M059J (cell line): ENCODE measurements around the gene TMEM229A. TPM values are rescaled to one million over a fixed set of nuclear protein-coding genes. Genes with fewer than 3 reads are reported as not detected.
"Not testable (repeated sequence)": the region's sequence is repeated elsewhere in the genome, so short reads cannot be mapped to it uniquely, and the experiment has no call there.

ENCODE experiments used
- DNase-seq: peaks from one replicate; pipeline ENCODE4 v3.0.0-alpha.2; 2012; ENCODE audit warnings: low read depth
- total RNA-seq: library from RNA; depleted of rRNA; stranded (reverse); fragments of >200 nt; shearing (Covaris generic); gene quantifications from 2 replicates; pipeline ENCODE4 v1.2.3, GENCODE V29; 2014; rRNA removed

TMEM229A gene
- not detected in 2 replicates for total RNA-seq

DNA sequence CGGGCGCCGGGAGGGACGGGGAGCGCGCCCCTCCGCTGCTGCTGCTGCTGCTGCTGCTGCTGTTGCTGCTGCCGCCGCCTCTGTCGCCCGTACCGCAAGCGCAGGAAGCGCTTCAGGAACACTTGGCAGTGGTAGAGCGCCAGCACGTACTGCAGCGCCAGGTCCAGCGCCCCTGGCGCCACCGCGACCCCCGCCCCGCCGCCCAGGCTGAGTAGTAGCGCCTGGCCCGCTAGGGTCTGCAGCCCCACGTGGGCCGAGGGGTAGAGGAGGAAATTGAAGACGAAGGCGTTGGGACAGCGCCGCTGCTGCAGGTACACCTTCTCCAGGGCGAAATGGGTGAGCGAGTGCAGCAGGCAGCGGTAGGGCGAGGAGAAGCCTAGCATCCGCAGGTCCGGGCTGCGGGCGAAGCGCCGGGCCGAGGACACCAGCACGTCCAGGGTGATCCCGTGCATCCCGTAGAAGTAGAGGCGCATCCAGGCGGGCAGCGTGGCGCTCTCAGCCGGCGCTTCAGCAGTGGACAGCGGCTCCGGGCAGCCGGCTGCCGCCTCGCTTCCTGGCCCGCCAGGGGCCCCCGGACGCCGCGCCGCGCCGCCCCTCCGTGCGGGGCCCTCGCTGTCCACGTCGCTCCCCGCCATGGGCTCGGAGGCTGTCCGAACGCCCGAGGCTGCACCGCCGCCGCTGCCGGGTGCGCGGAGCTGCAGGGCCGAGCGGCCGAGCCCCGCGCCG lies at the start of gene TMEM229A:
TSS of gene TMEM229A (minus strand) at position 699 of the 726 bp plus-strand sequence. CDS start at position 635, 64 bp downstream.
- peak; percentile 42 for DNase-seq

DNA sequence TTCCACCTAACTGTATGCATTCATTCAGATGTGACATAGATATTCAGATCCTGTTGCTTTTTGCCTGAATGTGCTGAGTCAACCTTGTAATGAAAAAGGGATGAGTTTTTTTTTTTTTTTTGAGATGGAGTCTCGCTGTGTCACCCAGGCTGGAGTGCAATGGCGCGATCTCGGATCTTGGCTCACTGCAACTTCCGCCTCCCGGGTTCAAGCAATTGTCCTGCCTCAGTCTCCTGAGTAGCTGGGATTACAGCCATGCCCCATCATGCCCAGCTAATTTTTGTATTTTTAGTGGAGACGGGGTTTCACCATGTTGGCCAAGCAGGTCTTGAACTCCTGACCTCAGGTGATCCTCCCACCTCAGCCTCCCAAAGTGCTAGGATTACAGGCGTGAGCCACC lies 49.4 kb upstream of the TMEM229A start:
- not testable (repeated sequence) for DNase-seq

DNA sequence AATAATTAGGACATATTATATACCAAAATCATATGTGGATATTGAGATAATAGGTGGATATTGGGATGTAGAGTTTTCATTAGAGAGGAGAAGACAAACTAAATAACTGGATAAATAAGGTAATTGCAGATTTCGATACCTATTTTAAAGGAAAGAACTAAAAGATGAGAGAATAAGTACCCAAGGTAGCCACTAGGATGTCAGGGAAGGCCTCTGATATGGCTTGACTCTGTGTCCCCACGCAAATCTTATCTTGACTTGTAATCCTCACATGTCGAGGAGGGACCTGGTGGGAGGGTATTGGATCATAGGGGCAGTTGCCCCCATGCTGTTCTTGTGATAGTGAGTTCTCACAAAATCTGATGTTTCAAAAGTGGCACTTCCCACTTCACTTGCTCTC lies 44.7 kb upstream of the TMEM229A start:
- DNase-seq = no peak

DNA sequence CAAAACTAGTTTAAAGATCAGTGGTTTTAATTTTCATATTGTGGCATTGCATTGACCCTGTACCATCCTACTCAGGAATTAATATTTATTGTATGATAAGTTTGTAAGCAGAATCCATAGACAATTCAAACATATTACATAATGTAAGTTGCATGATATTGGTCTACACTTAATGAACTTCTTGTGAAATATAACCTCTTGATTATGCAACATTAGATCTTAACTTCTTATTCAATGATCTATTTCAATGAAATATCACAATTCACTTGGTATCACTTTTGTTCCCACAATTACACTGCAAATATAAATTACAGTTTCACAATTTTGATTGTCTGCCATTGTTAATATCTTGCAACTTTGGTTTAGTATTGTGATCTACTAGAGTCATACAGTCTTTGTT lies 44.0 kb upstream of the TMEM229A start:
- DNase-seq = no peak

DNA sequence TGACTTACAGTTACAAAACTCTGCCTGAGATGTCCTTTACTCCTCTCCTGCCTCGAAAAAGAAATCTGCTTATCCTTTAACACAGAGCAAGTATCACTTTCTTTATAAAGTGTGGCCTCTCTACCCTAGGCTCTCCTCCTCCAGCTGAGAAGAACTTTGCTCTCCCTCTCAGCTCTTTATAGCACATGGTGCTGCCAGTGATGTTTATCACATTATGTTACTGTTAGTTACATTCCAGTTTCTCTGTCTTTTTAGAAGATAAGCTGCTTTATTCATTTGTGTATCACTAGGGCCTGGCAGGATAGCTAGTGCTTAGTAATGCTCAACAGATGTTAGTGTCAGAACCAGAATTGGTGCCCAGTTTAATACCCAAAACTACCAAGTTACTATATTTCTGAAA lies 41.1 kb upstream of the TMEM229A start:
- DNase-seq = no peak

DNA sequence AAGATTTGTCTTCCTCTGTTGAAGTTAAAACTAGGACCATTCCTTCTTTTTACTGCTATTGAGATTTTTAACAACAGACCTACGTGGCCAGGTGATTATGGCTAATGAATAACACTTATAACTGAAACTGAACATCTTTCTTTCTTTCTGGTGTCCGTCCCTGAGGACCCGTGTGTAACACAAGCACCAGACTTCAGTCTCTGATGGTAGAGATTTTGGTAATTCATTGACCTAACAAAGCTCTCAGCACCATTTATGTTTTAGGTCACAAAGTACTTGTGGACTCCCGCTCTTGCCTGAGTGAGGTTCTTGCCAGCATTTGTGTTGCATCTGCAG lies 40.4 kb upstream of the TMEM229A start:
- DNase-seq = no peak

DNA sequence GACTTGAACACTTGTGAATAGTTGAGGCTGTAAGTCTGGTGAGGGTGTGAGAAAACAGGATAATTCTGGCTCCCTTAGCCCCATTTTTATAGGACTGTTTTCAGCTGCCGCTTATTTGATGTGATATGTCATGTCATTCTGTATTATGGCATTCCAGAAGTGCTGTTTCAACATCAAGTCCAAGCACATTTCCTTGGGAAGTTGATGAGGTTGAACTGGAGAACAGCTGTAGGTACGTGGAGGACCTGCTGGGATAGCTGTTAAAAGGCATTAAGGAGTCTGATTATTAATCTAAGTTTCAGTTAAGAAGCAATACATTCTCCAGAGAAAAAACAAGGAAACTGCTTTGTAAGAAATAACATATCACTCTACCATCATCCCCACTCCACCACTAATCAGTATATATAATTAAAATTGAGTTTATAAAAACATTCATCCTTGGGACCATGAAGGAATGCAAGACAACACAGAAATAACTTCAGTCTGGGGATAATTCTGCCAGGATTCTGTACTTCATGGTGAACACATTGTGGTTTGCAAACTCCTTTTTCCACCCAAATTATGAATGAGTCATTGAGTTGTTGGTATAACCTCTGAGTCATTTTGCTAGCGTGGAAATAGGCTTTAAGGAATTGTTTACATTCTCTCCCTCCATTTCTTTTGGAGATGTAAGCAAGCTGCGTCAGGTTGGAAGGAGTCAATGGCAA lies 39.9 kb upstream of the TMEM229A start:
- peak; percentile 82 for DNase-seq

DNA sequence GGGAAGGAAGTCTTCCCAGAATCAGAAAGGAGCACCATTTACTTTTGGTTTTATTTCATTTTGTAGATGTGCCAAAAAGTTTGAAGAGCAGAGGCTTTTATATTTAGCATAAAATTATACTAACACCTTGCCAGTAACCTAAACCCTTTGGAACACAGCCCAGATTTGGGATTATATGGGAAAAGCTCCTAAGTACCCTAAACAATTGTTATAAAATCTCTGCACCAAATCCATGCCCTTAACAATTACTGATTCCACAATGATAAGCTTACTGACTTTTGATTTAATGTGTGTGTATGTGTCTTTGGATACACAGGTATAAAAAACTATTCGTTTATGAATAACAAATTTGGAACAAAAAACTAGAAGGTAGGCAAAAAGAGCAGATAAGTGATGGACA lies 39.0 kb upstream of the TMEM229A start:
- DNase-seq = no peak

DNA sequence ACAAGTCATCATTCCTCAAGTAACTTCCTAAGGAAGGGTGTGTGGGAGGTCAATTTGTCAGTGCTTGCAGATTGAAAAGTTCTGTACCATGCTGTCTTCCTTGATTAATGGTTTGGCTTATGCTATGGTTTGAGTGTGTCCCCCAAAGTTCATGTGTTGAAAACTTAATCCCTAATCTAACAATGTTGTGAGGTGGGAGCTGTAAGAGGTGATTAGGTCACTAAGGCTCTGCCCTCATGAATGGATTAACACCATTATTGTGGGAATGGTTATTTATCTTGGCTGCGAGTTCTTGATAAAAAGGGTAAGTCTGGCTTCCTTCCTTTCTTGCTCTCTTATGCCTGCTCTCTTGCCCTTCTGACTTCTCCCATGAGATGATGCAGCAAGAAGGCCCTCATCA lies 29.3 kb upstream of the TMEM229A start:
- no peak for DNase-seq

DNA sequence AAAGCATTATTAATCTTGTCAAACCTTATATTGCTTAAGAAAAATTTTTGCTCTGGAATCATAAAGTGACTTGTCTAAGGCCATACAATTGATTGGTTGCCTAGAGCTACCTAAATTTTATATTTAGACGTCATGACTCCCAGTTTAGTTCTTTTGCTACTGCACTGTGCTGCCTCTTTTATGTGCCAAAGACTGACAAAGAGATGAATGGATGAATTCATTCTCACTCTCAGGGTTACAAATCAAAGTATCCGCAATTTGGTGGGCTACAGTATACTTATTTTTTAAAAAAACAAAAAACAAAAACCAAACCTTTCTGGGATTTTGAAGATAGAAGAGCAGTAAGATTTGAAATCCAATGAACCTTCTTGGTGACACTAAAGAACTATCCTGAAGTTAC lies 27.7 kb upstream of the TMEM229A start:
- no peak for DNase-seq

DNA sequence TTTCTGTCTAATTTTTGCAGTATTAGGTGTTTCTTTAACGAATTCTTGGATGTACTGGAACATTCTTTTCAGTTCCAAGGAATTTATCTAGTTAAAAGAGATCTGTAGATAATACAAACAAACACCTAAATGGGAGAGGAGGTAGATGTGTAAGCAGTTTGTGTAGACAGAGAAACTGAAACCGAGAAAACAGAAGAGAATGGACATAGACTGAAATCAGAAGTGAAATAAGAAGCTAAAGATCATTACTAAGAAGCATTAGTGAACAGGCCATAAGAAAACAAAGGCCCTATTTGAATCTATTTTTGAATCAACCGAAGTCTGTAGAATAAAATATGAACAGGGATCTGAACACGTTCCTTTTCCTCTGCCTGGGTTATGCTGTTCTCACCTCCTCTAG lies 26.5 kb upstream of the TMEM229A start:
- DNase-seq = no peak

DNA sequence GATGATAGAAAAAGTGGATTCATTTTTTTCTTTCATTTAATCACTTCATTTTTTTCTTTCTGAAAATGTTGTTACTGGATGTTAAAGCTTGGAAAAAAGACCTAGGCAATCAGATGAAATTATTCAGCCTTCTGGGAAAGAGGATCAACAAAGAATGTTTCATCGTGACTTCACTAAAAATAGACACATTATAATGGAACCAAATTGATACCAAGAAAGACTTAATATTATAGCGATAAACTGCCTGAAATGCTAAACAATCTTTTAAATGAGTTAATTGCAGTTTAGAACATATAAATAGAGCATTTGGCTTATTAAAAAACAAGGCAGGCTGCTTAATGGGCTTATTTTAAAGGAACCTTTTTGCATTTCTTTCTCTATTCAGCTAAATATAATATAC lies 25.6 kb upstream of the TMEM229A start:
- no peak for DNase-seq

DNA sequence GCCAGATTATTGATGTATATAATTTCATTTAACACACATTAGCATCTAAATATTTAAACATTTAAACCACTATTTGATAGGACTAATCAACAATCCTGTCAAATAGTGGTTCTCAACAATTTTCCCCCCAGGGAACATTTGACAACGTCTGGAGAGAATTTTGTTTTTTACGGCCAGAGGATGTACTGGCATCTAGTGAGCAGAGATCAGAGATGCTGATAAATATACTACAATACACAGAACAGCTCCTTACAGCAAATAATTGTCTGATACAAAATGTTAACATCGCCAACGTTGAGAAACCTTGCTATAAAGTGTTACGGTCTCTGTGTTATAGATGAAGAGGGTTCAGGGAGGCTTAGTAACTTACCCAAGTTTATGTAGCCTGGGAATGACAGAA lies 25.0 kb upstream of the TMEM229A start:
- no peak for DNase-seq

DNA sequence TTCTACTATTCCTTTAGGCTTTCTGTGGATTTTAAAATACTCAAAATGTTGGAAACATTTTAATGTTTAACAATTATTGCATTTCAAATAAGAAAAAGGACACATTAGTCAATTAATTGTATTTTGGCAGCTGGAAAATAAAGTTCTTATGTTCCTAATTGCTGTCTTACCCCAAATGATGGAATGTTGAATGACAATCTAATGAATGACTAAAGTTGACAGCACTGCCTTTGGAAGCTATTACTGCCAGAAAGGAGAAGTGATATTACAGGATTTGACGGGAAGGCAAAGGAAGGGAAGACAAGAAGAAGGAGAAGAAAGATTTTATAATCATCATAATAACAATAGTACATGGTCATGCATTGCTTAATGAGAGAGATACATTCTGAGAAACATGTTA lies 23.4 kb upstream of the TMEM229A start:
- no peak for DNase-seq

DNA sequence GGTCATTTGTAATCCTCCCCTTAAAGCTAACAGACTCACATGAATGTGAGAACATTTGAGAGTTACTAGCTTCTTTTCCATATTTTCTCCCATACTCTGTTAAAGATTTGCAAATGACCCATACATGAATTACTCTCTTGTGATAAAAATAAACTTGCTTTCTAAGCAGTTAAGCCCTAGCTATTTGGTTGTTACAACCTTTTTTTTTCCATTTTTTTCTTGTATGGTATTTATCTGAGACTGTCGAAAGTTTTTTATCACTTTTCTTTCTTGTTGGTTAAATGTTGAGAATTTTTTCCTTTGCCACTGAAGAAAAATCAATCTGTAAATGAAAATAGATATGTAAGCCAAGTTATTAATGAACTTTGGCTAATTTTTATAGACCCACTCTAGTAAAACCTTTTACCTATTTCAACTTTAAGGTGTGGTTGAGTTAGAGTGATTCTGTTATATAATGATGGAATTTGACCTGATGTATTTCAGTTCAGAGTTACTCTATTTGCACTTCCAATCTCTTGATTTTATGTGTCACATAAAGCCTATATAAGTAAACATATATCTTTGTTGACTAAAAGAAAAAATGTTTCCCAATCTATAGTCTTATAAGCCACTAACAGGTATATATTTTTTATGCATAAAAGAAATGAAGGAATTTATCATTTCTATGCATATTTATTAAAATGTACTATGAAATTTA lies 19.0 kb upstream of the TMEM229A start:
- DNase-seq = no peak

DNA sequence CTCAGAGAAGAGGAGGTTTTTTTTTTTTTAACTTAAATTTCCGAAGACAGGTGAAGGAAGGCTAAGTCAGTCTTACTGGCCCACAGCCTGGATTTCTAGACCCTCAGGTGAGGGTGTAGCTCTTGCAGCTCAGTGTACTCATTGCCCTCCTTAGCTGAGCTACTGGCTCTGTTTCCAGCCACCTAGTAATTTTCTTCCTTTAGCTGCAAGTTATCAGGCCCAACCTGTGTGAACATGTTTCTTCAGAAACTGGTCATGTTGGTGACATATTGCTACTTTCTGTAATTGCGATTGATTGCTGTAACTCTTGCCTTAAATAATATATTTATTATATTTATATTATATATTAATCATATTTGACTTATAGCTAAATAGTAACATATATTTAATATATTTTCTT lies 10.0 kb upstream of the TMEM229A start:
- no peak for DNase-seq

DNA sequence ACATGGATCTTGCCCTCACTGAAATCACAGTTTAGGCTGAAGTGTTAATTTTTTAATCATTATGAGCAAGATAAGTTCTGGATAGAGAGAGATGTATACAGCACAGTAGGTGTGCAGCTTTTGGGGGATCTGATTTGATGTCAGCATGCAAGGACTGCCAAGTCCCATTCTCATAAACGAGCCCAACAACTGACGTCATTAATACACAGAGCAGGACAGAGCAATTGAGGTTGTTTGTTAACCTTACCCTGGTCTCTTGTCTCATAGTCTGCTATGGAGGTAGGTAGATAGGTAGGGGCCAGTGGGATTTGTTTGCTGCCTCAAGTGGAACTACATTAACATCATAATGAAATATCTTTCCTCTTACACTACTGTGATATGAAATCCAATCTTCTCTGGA lies 8.6 kb upstream of the TMEM229A start:
- DNase-seq = no peak

DNA sequence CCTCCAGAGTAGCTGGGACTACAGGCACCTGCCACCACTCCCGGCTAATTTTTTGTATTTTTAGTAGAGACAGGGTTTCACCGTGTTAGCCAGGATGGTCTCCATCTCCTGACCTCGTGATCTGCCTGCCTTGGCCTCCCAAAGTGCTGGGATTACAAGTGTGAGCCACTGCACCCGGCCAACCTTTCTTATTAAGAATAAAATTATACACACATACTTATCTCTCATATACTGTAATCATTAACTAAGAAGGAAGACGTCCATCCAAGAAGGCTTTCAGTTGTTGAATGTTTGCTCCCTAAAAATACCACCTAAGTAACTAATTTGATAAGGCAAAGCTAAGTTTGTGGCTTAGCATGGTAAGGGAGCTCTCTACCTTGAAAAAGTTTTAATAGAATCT lies 5.0 kb upstream of the TMEM229A start:
- DNase-seq = not testable (repeated sequence)

DNA sequence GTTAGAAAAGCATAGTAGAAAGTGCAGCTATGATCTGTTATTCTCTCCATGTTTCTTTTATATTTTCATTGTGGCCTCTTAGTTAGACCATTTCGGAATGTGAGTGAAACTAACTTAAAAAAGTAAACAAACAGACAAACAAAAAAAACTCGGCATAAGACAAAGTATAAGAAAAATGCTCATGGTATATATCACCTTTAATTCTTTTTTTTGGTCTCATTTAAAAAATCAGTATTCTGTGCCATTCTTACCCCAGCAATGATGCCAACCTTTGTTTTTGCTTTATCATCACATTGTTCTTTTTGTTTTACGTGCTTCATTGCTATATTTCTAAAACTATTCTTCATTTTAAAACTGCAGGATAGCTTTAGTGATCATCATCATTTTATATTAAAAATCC lies 2.8 kb upstream of the TMEM229A start:
- no peak for DNase-seq

DNA sequence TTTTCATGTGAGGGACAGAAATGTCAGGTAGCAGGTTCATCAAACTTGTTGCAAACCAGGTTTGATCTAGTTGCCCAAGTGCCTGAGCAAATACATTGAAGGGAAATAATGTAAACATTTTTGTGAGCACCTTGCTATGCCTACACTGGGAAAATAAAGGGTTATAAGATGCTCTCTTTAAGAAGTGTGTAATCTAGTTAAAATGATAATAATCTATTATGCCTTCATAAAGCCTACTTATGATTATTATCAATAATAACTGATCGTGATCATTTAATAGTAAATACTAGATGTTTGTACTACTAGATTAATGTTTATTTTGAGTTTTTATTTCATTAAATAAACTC lies 1.9 kb upstream of the TMEM229A start:
- DNase-seq = no peak

DNA sequence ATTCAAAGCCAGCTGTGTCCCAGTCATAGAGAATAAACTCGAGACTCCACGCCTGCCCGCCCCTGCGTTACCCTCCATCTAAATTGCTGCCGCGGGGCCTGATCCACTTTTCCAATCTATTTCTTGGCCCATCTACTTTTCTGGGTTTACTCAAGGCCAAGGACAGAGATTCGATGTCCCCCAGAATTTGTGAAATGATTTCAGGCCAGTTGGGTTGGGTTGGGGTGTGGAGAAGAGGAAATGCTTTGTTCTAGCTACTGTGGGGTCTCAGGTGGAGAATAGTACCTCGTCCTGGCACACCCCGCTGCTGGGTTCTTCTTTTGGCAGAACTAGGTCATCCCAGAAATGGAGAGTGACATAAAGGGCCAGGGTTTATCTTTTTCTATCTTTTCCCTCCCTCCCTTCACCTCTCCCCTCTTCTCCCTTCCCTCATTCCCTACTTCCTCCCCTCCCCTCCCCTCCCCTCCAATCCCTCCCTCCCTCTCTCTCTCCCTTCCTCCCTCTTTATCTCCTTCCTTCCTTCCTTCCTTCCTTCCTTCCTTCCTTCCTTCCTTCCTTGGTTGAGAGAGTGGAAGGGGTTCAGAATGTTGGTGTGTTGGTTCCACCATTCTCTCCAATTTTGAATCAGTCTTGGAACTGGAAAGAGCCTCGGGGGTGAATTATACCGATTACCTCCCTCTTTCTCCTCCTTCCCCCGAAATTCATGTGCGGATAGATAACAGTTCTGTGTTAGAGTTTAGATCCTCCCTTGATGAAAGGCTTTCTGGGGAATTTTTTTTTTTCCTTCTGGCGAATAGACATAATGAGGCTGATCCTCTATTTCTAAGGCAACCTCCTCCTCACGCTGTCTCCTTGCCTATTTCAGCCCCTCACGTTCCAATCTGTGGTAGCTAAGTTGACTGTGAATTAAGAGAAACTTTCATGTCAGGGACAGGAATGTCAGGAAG lies 1.2 kb upstream of the TMEM229A start:
- DNase-seq = no peak
